ENCODE data around the gene SYT1. TPM values are rescaled to one million over a fixed set of nuclear protein-coding genes. Genes with fewer than 3 reads are reported as not detected.

SYT1 gene
- total RNA-seq, 1 donor from 2014 or later: 33.2 TPM

DNA sequence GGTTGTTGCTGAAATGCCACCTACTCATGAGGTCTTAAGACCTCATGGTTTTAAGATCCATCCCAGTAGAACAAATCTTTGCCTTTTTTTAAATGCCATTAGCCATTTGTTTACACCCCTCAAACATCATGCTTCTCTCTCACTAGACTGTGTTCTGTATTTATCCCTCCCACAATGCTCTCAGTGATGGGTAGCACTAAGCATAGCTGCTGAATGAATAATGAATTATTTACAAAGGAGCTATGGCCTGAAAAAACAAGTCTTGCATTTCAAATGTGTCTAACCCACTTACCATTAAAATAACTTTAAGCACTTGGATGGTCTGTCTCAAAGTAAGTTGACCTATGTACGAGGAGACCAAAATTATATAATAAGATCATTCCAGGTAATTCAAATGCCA lies 491.6 kb downstream of the SYT1 start:
- Histone ChIP-seq H3K36me3 (ENCODE audit: insufficient read depth, low read length) (no peaks in the 10 kb centered on the region), H3K79me2 (ENCODE audit: insufficient read depth, low read length) (no peaks in the 10 kb centered on the region), H3K27me3 (ENCODE audit: insufficient read depth, low read length) (no peaks in the 10 kb centered on the region), H2AFZ (ENCODE audit: low read depth, low read length) (no peak overlapping the region), H3K9me3 (ENCODE audit: insufficient read depth, low read depth, low read length) (no peaks in the 10 kb centered on the region), H3K4me3 (ENCODE audit: insufficient read depth, low read depth, low read length) (no peak overlapping the region), H3K9ac (ENCODE audit: low read length) (no peak overlapping the region), H3K4me1 (ENCODE audit: insufficient read depth, low read length) (no peaks in the 10 kb centered on the region), H4K20me1 (ENCODE audit: insufficient read depth, low read length) (no peaks in the 10 kb centered on the region), H3K4me2 (ENCODE audit: low read length) (no peak overlapping the region), H3K27ac (ENCODE audit: low read depth, low read length) (no peak overlapping the region)
- H3K4me1 Mint-ChIP-seq (ENCODE audit: low read depth, unreplicated experiment): peaks cover 3% of the 10 kb centered on the region
- H3K36me3 Mint-ChIP-seq (ENCODE audit: low read depth, unreplicated experiment): peaks cover 4% of the 10 kb centered on the region
- FAIRE-seq (no peak), DNase-seq (ENCODE audit: low read depth) (no peak)
- TF ChIP-seq EZH2 (IDR thresholded peaks at IDR 0.05; ENCODE audit: insufficient read depth, low read length): no peak
- TF ChIP-seq, protein P1, sequence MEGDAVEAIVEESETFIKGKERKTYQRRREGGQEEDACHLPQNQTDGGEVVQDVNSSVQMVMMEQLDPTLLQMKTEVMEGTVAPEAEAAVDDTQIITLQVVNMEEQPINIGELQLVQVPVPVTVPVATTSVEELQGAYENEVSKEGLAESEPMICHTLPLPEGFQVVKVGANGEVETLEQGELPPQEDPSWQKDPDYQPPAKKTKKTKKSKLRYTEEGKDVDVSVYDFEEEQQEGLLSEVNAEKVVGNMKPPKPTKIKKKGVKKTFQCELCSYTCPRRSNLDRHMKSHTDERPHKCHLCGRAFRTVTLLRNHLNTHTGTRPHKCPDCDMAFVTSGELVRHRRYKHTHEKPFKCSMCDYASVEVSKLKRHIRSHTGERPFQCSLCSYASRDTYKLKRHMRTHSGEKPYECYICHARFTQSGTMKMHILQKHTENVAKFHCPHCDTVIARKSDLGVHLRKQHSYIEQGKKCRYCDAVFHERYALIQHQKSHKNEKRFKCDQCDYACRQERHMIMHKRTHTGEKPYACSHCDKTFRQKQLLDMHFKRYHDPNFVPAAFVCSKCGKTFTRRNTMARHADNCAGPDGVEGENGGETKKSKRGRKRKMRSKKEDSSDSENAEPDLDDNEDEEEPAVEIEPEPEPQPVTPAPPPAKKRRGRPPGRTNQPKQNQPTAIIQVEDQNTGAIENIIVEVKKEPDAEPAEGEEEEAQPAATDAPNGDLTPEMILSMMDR (IDR thresholded peaks at IDR 0.05; ENCODE audit: insufficient read depth, low read depth, low read length): no peak
- H3K27ac Mint-ChIP-seq (ENCODE audit: unreplicated experiment): no peak overlapping the region
- no peak overlapping the region for H3K4me3 Mint-ChIP-seq (ENCODE audit: unreplicated experiment)
- no peaks in the 10 kb centered on the region for H3K9me3 Mint-ChIP-seq (ENCODE audit: unreplicated experiment)
- H3K27me3 Mint-ChIP-seq (ENCODE audit: low read depth, unreplicated experiment): no peaks in the 10 kb centered on the region

DNA sequence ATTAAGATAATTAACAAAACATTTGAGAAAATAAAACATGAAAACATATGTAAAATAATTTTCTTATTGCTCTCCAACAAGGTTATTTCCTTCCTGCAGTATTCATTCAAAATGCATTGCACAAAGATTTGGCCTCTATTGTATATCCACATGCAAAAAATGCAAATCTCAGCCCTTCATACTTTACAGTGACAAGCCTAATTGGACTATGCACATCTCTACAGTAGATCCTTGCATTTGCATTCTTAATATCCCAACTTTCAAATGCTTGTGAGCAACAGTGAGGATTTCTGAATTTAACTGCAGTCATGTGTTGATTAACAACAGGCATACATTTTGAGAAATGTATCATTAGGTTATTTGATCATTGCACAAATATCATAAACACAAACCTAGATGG lies 492.5 kb downstream of the SYT1 start:
- DNase-seq (ENCODE audit: low read depth) (no peak), FAIRE-seq (no peak)
- H3K4me2 ChIP-seq (ENCODE audit: low read length): no peak overlapping the region
- Mint-ChIP-seq H3K27me3 (ENCODE audit: low read depth, unreplicated experiment) (no peaks in the 10 kb centered on the region), H3K4me3 (ENCODE audit: unreplicated experiment) (no peak overlapping the region), H3K9me3 (ENCODE audit: unreplicated experiment) (no peaks in the 10 kb centered on the region), H3K36me3 (ENCODE audit: low read depth, unreplicated experiment) (peaks cover 4% of the 10 kb centered on the region), H3K27ac (ENCODE audit: unreplicated experiment) (no peak overlapping the region), H3K4me1 (ENCODE audit: low read depth, unreplicated experiment) (peaks cover 3% of the 10 kb centered on the region)
- no peaks in the 10 kb centered on the region for H3K36me3 ChIP-seq (ENCODE audit: insufficient read depth, low read length)
- no peak overlapping the region for H2AFZ ChIP-seq (ENCODE audit: low read depth, low read length)
- no peak overlapping the region for H3K9ac ChIP-seq (ENCODE audit: low read length)
- H3K4me3 ChIP-seq (ENCODE audit: insufficient read depth, low read depth, low read length): no peak overlapping the region
- H3K9me3 ChIP-seq (ENCODE audit: insufficient read depth, low read depth, low read length): no peaks in the 10 kb centered on the region
- H3K27me3 ChIP-seq (ENCODE audit: insufficient read depth, low read length): no peaks in the 10 kb centered on the region
- no peak overlapping the region for H3K27ac ChIP-seq (ENCODE audit: low read depth, low read length)
- TF ChIP-seq EZH2 (IDR thresholded peaks at IDR 0.05; ENCODE audit: insufficient read depth, low read length): no peak
- TF ChIP-seq, protein P1 (IDR thresholded peaks at IDR 0.05; ENCODE audit: insufficient read depth, low read depth, low read length): no peak
- no peaks in the 10 kb centered on the region for H3K4me1 ChIP-seq (ENCODE audit: insufficient read depth, low read length)
- H4K20me1 ChIP-seq (ENCODE audit: insufficient read depth, low read length): no peaks in the 10 kb centered on the region
- H3K79me2 ChIP-seq (ENCODE audit: insufficient read depth, low read length): no peaks in the 10 kb centered on the region

DNA sequence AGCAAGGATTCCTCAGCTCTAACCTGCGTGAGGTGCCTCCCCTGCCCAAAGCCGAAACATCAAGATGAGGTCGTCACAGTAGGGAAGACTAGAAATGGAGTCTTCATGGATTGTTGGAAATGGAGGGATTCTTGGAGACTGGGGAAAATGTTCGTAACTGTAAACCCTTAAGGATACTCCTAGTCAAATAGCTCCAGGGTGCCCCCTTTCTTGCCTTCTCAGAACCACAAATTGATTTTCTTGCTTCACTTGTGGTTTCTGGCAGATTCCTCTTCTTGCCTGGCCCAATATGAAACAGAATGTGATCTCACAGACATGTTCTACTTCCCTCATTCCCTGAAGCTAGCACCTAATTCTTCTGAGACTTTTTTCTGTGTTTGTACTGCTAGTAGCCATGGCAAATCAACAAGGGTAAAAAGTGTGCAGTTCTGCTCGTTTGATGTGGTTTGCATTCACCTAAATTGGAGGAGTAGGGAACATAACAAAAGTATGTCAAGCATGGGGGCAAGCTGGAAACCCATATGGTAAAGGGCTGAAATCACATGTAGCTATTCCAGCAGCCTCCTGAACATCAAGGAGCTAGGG lies 494.2 kb downstream of the SYT1 start:
- H3K9ac ChIP-seq (ENCODE audit: low read length): no peak overlapping the region
- H3K27ac Mint-ChIP-seq (ENCODE audit: unreplicated experiment): peak overlapping the region; percentile 21

More for the DNA sequence above, 494.2 kb downstream of the SYT1 start:
- H3K4me2 ChIP-seq (ENCODE audit: low read length): no peak overlapping the region
- peaks cover 4% of the 10 kb centered on the region for H3K36me3 Mint-ChIP-seq (ENCODE audit: low read depth, unreplicated experiment)
- no peak overlapping the region for H3K4me3 ChIP-seq (ENCODE audit: insufficient read depth, low read depth, low read length)
- no peak for TF ChIP-seq EZH2 (IDR thresholded peaks at IDR 0.05; ENCODE audit: insufficient read depth, low read length)
- TF ChIP-seq, protein P1 (IDR thresholded peaks at IDR 0.05; ENCODE audit: insufficient read depth, low read depth, low read length): no peak
- H3K9me3 Mint-ChIP-seq (ENCODE audit: unreplicated experiment): no peaks in the 10 kb centered on the region
- H3K27ac ChIP-seq (ENCODE audit: low read depth, low read length): no peak overlapping the region
- no peaks in the 10 kb centered on the region for H3K27me3 ChIP-seq (ENCODE audit: insufficient read depth, low read length)
- H2AFZ ChIP-seq (ENCODE audit: low read depth, low read length): no peak overlapping the region
- no peaks in the 10 kb centered on the region for H3K9me3 ChIP-seq (ENCODE audit: insufficient read depth, low read depth, low read length)
- no peaks in the 10 kb centered on the region for H3K79me2 ChIP-seq (ENCODE audit: insufficient read depth, low read length)
- DNase-seq (ENCODE audit: low read depth) (no peak), FAIRE-seq (no peak)
- no peaks in the 10 kb centered on the region for H3K4me1 ChIP-seq (ENCODE audit: insufficient read depth, low read length)
- H3K4me3 Mint-ChIP-seq (ENCODE audit: unreplicated experiment): no peak overlapping the region
- peaks cover 3% of the 10 kb centered on the region for H3K4me1 Mint-ChIP-seq (ENCODE audit: low read depth, unreplicated experiment)
- no peaks in the 10 kb centered on the region for H4K20me1 ChIP-seq (ENCODE audit: insufficient read depth, low read length)
- H3K36me3 ChIP-seq (ENCODE audit: insufficient read depth, low read length): no peaks in the 10 kb centered on the region
- no peaks in the 10 kb centered on the region for H3K27me3 Mint-ChIP-seq (ENCODE audit: low read depth, unreplicated experiment)

Data from astrocyte (in vitro differentiated cells and primary cell).